ENCODE measurements around the gene RGS21. TPM values are rescaled to one million over a fixed set of nuclear protein-coding genes. Genes with fewer than 3 reads are reported as not detected.

The RGS21 gene, protein sequence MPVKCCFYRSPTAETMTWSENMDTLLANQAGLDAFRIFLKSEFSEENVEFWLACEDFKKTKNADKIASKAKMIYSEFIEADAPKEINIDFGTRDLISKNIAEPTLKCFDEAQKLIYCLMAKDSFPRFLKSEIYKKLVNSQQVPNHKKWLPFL
- total RNA-seq (2013; cell fraction: nucleolus; rRNA removed) = not detected in 2 replicates
- not detected in 2 replicates for total RNA-seq (2014; rRNA removed)
- total RNA-seq (2014; rRNA removed; fragmentation: Illumina TruSeq; extraction: Trizol) = not detected in 2 replicates
- not detected in 2 replicates for total RNA-seq (2021)
- not detected for polyA plus RNA-seq (2011; ENCODE audit: low read depth)
- not detected in 2 replicates for polyA plus RNA-seq (2011; rRNA removed)
- polyA plus RNA-seq (2011; cell fraction: cytosol; rRNA removed) = not detected in 2 replicates
- polyA plus RNA-seq (2011; cell fraction: nucleus; rRNA removed) = not detected in 2 replicates
- polyA plus RNA-seq (2012) = not detected in 2 replicates
- not detected in 2 replicates for polyA plus RNA-seq (2014; fragmentation: Illumina TruSeq; extraction: Trizol)
- polyA plus RNA-seq (2014; fragmentation: Nextera tagmentation; extraction: Ambion mirVana) = not detected
- not detected in 2 replicates for polyA plus RNA-seq (2014; rRNA removed)
- polyA plus RNA-seq (2016; fragmentation: Nextera tagmentation; extraction: Ambion mirVana) = not detected
- polyA minus RNA-seq (2011; rRNA and poly(A)+ RNA removed) = not detected in 2 replicates
- not detected in 2 replicates for polyA minus RNA-seq (2011; cell fraction: cytosol; rRNA and poly(A)+ RNA removed)
- polyA minus RNA-seq (2011; cell fraction: nucleus; rRNA and poly(A)+ RNA removed) = not detected in 2 replicates
- not detected for Bru-seq, nascent RNA
- BruChase-seq, experiment 1, labeled RNA remaining after a 6-hour chase = not detected
- BruChase-seq, experiment 2, labeled RNA remaining after a 2-hour chase = not detected
- long read RNA-seq, experiment 1 = 0 reads
- long read RNA-seq, experiment 2 = 0 reads

GRCh38 chr1:192316942-192317450 lies at the start of gene RGS21:
TSS of gene RGS21 (plus strand) at chr1:192316992. CDS start at chr1:192343037, 26,045 bp downstream.
- no peak within 1 kb of the TSS for H3K9ac ChIP-seq (ENCODE audit: control insufficient read depth, insufficient read depth, low read length)
- 0% methylated on average over 2 of the region's 2 CpGs for WGBS (ENCODE audit: insufficient coverage, insufficient replicate concordance, low lambda C conversion rate, missing lambda C conversion rate)
- ChIA-PET SMC1A (ENCODE audit: uncharacterized antibody, unreplicated experiment) (no interaction called here), RAD21 (ENCODE audit: unreplicated experiment) (no interaction called here), POLR2A (no interaction called here), CTCF (no interaction called here)
- no peak within 1 kb of the TSS for H3K27ac ChIP-seq (ENCODE audit: control insufficient read depth, insufficient read depth)
- no peaks in the 10 kb centered on the region for H3K4me1 ChIP-seq (ENCODE audit: control insufficient read depth, insufficient read depth, low read length)
- TF ChIP-seq RAD51 (IDR thresholded peaks at IDR 0.05) (no peak), RBBP5 (conservative IDR thresholded peaks at IDR 0.05) (no peak), IRF3 (IDR thresholded peaks at IDR 0.05) (no peak), MYB (IDR thresholded peaks at IDR 0.05; ENCODE audit: borderline replicate concordance, low read depth, low read length) (no peak), TCF7 (IDR thresholded peaks at IDR 0.05; ENCODE audit: borderline replicate concordance) (no peak), STAT1 (conservative IDR thresholded peaks at IDR 0.05) (no peak), ZBTB33 (IDR thresholded peaks at IDR 0.05) (no peak), IRF4 (IDR thresholded peaks at IDR 0.05; ENCODE audit: low read depth, low read length) (no peak), IKZF2 (IDR thresholded peaks at IDR 0.05) (no peak), KAT2A (conservative IDR thresholded peaks at IDR 0.05; ENCODE audit: control insufficient read depth, low read depth, low read length) (no peak), POU2F2 (IDR thresholded peaks at IDR 0.05; ENCODE audit: borderline replicate concordance, low read depth, low read length) (no peak), ZNF217 (IDR thresholded peaks at IDR 0.05) (no peak), E4F1 (IDR thresholded peaks at IDR 0.05; ENCODE audit: borderline replicate concordance, partially characterized antibody) (no peak), BHLHE40 (IDR thresholded peaks at IDR 0.05; ENCODE audit: borderline replicate concordance in 1 of 2, low read depth in 2 of 2, low read length in 1 of 2) (no peak), GABPA (IDR thresholded peaks at IDR 0.05; ENCODE audit: low read depth) (no peak)
- in situ Hi-C loops (cut with MboI) (no loop called here), intact Hi-C loops (cut with micrococcal nuclease; ENCODE audit: unreplicated experiment) (no loop called here)
- no TSS peak for BruUV-seq (replicated peaks)
- no peaks in the 10 kb centered on the region for H3K9me3 ChIP-seq (replicated peaks; ENCODE audit: control insufficient read depth, insufficient read depth, low read length)
- no peaks in the 10 kb centered on the region for H4K20me1 ChIP-seq (ENCODE audit: control insufficient read depth, insufficient read depth)
- DNase-seq (ENCODE audit: low read depth, low spot score) (no peak), ATAC-seq (no peak), FAIRE-seq (no peak)
- no peaks in the 10 kb centered on the region for H3K27me3 ChIP-seq (replicated peaks in 1 of 2; ENCODE audit: control insufficient read depth in 2 of 2, insufficient read depth in 2 of 2, low read length in 1 of 2)
- no peak within 1 kb of the TSS for H2AFZ ChIP-seq (ENCODE audit: control insufficient read depth, low read depth, low read length)
- H3K36me3 ChIP-seq (ENCODE audit: control insufficient read depth in 2 of 2, insufficient read depth in 2 of 2, low read length in 1 of 2) = no peaks in the 10 kb centered on the region
- no peaks in the 10 kb centered on the region for H3K79me2 ChIP-seq (ENCODE audit: control insufficient read depth, insufficient read depth, low read length)
- H3K4me2 ChIP-seq (ENCODE audit: control insufficient read depth, insufficient read depth) = no peak within 1 kb of the TSS
- no peak within 1 kb of the TSS for H3K4me3 ChIP-seq

Measured in GM12878 (cell line).